ENCODE data around the gene ASPHD2.
A peak's percentile ranks its signal among the peaks of the same experiment; 100 is the strongest.
"Not testable (repeated sequence)": the region's sequence is repeated elsewhere in the genome, so short reads cannot be mapped to it uniquely, and the experiment has no call there.

The ASPHD2 gene

GRCh38 chr22:26428515-26429457, at the start of gene ASPHD2:
Gene ASPHD2 (plus strand): TSS chr22:26429260. CDS start chr22:26433616, 4,356 bp downstream.
- peak; percentile 69 for DNase-seq (ENCODE audit: low read depth)

- DNase-seq (ENCODE audit: low read depth), result no peak
Measured at GRCh38 chr22:26380072-26380830, 48.8 kb upstream of the ASPHD2 start.

GRCh38 chr22:26382782-26383181, 46.3 kb upstream of the ASPHD2 start:
- DNase-seq (ENCODE audit: low read depth), result no peak

- no peak for DNase-seq (ENCODE audit: low read depth)
Measured at GRCh38 chr22:26383968-26384556, 45.0 kb upstream of the ASPHD2 start.

- DNase-seq (ENCODE audit: low read depth), result no peak
Measured at GRCh38 chr22:26385164-26385563, 43.9 kb upstream of the ASPHD2 start.

- no peak for DNase-seq (ENCODE audit: low read depth)
Measured at GRCh38 chr22:26389125-26389524, 39.9 kb upstream of the ASPHD2 start.

- no peak for DNase-seq (ENCODE audit: low read depth)
Measured at GRCh38 chr22:26391091-26391490, 38.0 kb upstream of the ASPHD2 start.

GRCh38 chr22:26391623-26392022, 37.4 kb upstream of the ASPHD2 start:
- no peak for DNase-seq (ENCODE audit: low read depth)

- no peak for DNase-seq (ENCODE audit: low read depth)
Measured at GRCh38 chr22:26393929-26394328, 35.1 kb upstream of the ASPHD2 start.

GRCh38 chr22:26394777-26395176, 34.3 kb upstream of the ASPHD2 start:
- DNase-seq (ENCODE audit: low read depth), result no peak

- no peak for DNase-seq (ENCODE audit: low read depth)
Measured at GRCh38 chr22:26395926-26396325, 33.1 kb upstream of the ASPHD2 start.

- DNase-seq (ENCODE audit: low read depth), result peak; percentile 19
Measured at GRCh38 chr22:26398741-26399153, 30.3 kb upstream of the ASPHD2 start.

- no peak for DNase-seq (ENCODE audit: low read depth)
Measured at GRCh38 chr22:26399289-26399688, 29.8 kb upstream of the ASPHD2 start.

- no peak for DNase-seq (ENCODE audit: low read depth)
Measured at GRCh38 chr22:26401726-26402125, 27.3 kb upstream of the ASPHD2 start.

GRCh38 chr22:26404851-26405421, 24.1 kb upstream of the ASPHD2 start:
- no peak for DNase-seq (ENCODE audit: low read depth)

GRCh38 chr22:26406118-26406517, 22.9 kb upstream of the ASPHD2 start:
- DNase-seq (ENCODE audit: low read depth), result no peak

GRCh38 chr22:26408562-26409220, 20.4 kb upstream of the ASPHD2 start:
- not testable (repeated sequence) for DNase-seq (ENCODE audit: low read depth)

GRCh38 chr22:26409719-26410335, 19.2 kb upstream of the ASPHD2 start:
- DNase-seq (ENCODE audit: low read depth), result no peak

- no peak for DNase-seq (ENCODE audit: low read depth)
Measured at GRCh38 chr22:26410386-26410785, 18.7 kb upstream of the ASPHD2 start.

GRCh38 chr22:26414347-26414746, 14.7 kb upstream of the ASPHD2 start:
- DNase-seq (ENCODE audit: low read depth), result no peak

GRCh38 chr22:26416256-26416655, 12.8 kb upstream of the ASPHD2 start:
- DNase-seq (ENCODE audit: low read depth), result no peak
